Smooth muscle cell (in vitro differentiated cells): ENCODE data around the gene UBE2U. TPM values are rescaled to one million over a fixed set of nuclear protein-coding genes. Genes with fewer than 3 reads are reported as not detected.

Source experiments
- DNase-seq: peaks from one replicate; lab custom pipeline; 2025; ENCODE audit not compliant: unreplicated experiment; lab: John Stamatoyannopoulos, UW
- H2AFZ ChIP-seq: fragments of 200-600 bp; sonication (generic); 2 replicates; pipeline ENCODE4 v1.6.0; 2016; ENCODE audit warnings: antibody characterized with exemption, low read depth, mild to moderate bottlenecking
- H3F3A ChIP-seq: fragments of 200-600 bp; sonication (generic); 2 replicates; pipeline ENCODE4 v1.6.0; 2017; ENCODE audit warnings: antibody characterized with exemption, low read depth
- H3K27ac ChIP-seq: fragments of 200-600 bp; sonication (generic); 2 replicates; pipeline ENCODE4 v1.5.1; 2016; ENCODE audit warnings: low read depth, mild to moderate bottlenecking
- H3K27me3 ChIP-seq: fragments of 200-600 bp; sonication (generic); 2 replicates; pipeline ENCODE4 v1.6.1; 2016; ENCODE audit warnings: low read depth, mild to moderate bottlenecking
- H3K36me3 ChIP-seq: fragments of 200-600 bp; sonication (generic); 2 replicates; pipeline ENCODE4 v1.5.1; 2016; ENCODE audit warnings: low read depth
- H3K4me1 ChIP-seq: fragments of 200-600 bp; sonication (generic); 2 replicates; pipeline ENCODE4 v1.5.1; 2016; ENCODE audit warnings: low read depth
- H3K4me2 ChIP-seq: fragments of 200-600 bp; sonication (generic); 2 replicates; pipeline ENCODE4 v1.6.0; 2016; ENCODE audit warnings: mild to moderate bottlenecking
- H3K4me3 ChIP-seq: fragments of 200-600 bp; sonication (generic); 2 replicates; pipeline ENCODE4 v1.5.1; 2016; ENCODE audit warnings: mild to moderate bottlenecking
- H3K79me2 ChIP-seq: fragments of 200-600 bp; sonication (generic); 2 replicates; pipeline ENCODE4 v1.6.0; 2016; ENCODE audit warnings: low read depth, mild to moderate bottlenecking
- H3K9ac ChIP-seq: fragments of 200-600 bp; sonication (generic); 2 replicates; pipeline ENCODE4 v1.6.0; 2016; ENCODE audit warnings: low read depth
- H3K9me3 ChIP-seq: fragments of 200-600 bp; sonication (generic); replicated peaks from 2 replicates; pipeline ENCODE4 v1.5.1; 2016; ENCODE audit warnings: low read depth
- H4K20me1 ChIP-seq: fragments of 200-600 bp; sonication (generic); 2 replicates; pipeline ENCODE4 v1.6.0; 2016; ENCODE audit warnings: low read depth
- WGBS: methylation state at CpG from one replicate; pipeline ENCODE4 v1.1.7; 2016; ENCODE audit warnings: low lambda C conversion rate; 5-methylcytosine and 5-hydroxymethylcytosine counted together
- polyA plus RNA-seq: library from polyadenylated mRNA; unstranded; fragments of >200 nt; fragmentation: Nextera tagmentation; extraction: Ambion mirVana; gene quantifications from 2 replicates; pipeline ENCODE4 v1.2.1, GENCODE V29; 2016
- total RNA-seq: library from RNA; depleted of rRNA; stranded (reverse); fragments of >200 nt; gene quantifications from 2 replicates; pipeline ENCODE4 v1.2.3, GENCODE V29; 2014
- TF ChIP-seq, protein P1 (sequence below): fragments of 200-600 bp; sonication (generic); IDR thresholded peaks from 2 replicates; pipeline ENCODE4 v1.5.1; 2017; ENCODE audit warnings: borderline replicate concordance, mild to moderate bottlenecking, antibody characterized with exemption; ENCODE audit not compliant: insufficient read depth, poor library complexity, severe bottlenecking

Gene UBE2U
- total and polyA plus RNA-seq, 2 experiments from 2014 or later = not detected

DNA sequence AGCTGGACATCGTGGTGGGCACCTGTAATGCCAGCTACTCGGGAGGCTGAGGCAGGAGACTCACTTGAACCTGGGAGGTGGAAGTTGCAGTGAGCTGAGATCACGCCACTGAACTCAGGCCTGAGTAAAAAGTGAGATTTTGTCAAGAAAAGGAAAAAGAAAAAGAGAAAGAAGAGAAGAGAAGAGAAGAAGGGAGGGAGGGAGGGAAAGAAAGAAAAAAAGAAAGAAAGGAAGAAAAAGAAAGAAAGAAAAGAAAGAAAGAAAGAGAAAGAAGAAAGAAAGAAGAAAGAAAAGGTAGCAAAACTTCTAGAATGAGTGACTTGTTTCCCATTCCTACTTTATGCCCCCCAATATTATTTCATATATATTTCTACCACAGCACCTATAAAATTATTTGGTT lies 98.8 kb downstream of the UBE2U start:
- Histone ChIP-seq H3K4me1 (no peaks in the 10 kb centered on the region), H3K9ac (no peak overlapping the region), H3K27me3 (no peaks in the 10 kb centered on the region), H3K36me3 (no peaks in the 10 kb centered on the region), H3K27ac (no peak overlapping the region), H3F3A (peaks cover 4% of the 10 kb centered on the region), H3K9me3 (no peaks in the 10 kb centered on the region), H3K79me2 (no peaks in the 10 kb centered on the region), H2AFZ (no peak overlapping the region), H4K20me1 (no peaks in the 10 kb centered on the region), H3K4me2 (no peak overlapping the region), H3K4me3 (no peak overlapping the region)
- 83% methylated on average over 3 of the region's 3 CpGs for WGBS
- TF ChIP-seq, protein P1, sequence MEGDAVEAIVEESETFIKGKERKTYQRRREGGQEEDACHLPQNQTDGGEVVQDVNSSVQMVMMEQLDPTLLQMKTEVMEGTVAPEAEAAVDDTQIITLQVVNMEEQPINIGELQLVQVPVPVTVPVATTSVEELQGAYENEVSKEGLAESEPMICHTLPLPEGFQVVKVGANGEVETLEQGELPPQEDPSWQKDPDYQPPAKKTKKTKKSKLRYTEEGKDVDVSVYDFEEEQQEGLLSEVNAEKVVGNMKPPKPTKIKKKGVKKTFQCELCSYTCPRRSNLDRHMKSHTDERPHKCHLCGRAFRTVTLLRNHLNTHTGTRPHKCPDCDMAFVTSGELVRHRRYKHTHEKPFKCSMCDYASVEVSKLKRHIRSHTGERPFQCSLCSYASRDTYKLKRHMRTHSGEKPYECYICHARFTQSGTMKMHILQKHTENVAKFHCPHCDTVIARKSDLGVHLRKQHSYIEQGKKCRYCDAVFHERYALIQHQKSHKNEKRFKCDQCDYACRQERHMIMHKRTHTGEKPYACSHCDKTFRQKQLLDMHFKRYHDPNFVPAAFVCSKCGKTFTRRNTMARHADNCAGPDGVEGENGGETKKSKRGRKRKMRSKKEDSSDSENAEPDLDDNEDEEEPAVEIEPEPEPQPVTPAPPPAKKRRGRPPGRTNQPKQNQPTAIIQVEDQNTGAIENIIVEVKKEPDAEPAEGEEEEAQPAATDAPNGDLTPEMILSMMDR = no peak
- DNase-seq = no peak

DNA sequence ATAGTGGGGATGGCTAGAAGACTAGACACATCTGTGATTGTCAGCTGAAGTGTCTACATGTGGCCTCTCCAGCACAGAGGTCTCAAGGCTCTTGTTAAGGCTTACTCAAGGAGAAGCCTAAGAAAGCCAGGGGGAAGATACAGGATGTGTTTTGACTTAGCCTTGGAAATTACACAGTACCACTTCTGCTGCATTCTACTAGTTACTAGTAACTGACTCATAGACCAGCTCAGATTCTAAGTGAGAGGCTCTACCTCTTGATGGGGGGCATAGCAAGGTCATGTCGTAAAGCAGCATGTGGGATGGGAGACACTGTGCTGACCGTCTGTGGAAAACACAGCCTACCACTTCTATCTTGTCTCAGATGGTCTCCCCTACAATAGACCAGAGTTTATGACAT lies 99.5 kb downstream of the UBE2U start:
- H3K27ac ChIP-seq = no peak overlapping the region
- DNase-seq = no peak
- H3K4me3 ChIP-seq = no peak overlapping the region
- H3K4me1 ChIP-seq = no peaks in the 10 kb centered on the region
- H3K79me2 ChIP-seq = no peaks in the 10 kb centered on the region
- TF ChIP-seq, protein P1 = no peak
- no peaks in the 10 kb centered on the region for H3K36me3 ChIP-seq
- no peak overlapping the region for H3K4me2 ChIP-seq
- H4K20me1 ChIP-seq = no peaks in the 10 kb centered on the region
- peaks cover 4% of the 10 kb centered on the region for H3F3A ChIP-seq
- no peaks in the 10 kb centered on the region for H3K9me3 ChIP-seq
- WGBS = 11% methylated on average over 2 of the region's 2 CpGs
- no peak overlapping the region for H2AFZ ChIP-seq
- H3K27me3 ChIP-seq = no peaks in the 10 kb centered on the region
- H3K9ac ChIP-seq = no peak overlapping the region

- DNase-seq = no peak
- H2AFZ ChIP-seq = no peak overlapping the region
- H3K27ac ChIP-seq = no peak overlapping the region
- peaks cover 9% of the 10 kb centered on the region for H3F3A ChIP-seq
- H3K27me3 ChIP-seq = no peaks in the 10 kb centered on the region
- TF ChIP-seq, protein P1 = no peak
- H3K4me2 ChIP-seq = no peak overlapping the region
- H3K4me1 ChIP-seq = no peaks in the 10 kb centered on the region
- no peak overlapping the region for H3K9ac ChIP-seq
- no peaks in the 10 kb centered on the region for H3K79me2 ChIP-seq
- no peaks in the 10 kb centered on the region for H3K9me3 ChIP-seq
- no peak overlapping the region for H3K4me3 ChIP-seq
- H4K20me1 ChIP-seq = no peaks in the 10 kb centered on the region
- H3K36me3 ChIP-seq = no peaks in the 10 kb centered on the region
Observed at GRCh38 chr1:64304823-64305222, 101.4 kb downstream of the UBE2U start.

GRCh38 chr1:64308866-64309265 lies 105.4 kb downstream of the UBE2U start:
- H3K36me3 ChIP-seq = no peaks in the 10 kb centered on the region
- H3K27ac ChIP-seq = peak overlapping the region; percentile 38
- TF ChIP-seq, protein P1 = no peak
- H3K9me3 ChIP-seq = no peaks in the 10 kb centered on the region
- H3F3A ChIP-seq = peaks cover 5% of the 10 kb centered on the region
- 67% methylated on average over 6 of the region's 6 CpGs for WGBS
- no peak overlapping the region for H3K9ac ChIP-seq
- H3K4me1 ChIP-seq = no peaks in the 10 kb centered on the region
- H3K4me2 ChIP-seq = no peak overlapping the region
- peak overlapping the region; percentile 4 for H2AFZ ChIP-seq
- H4K20me1 ChIP-seq = no peaks in the 10 kb centered on the region
- H3K79me2 ChIP-seq = no peaks in the 10 kb centered on the region
- no peaks in the 10 kb centered on the region for H3K27me3 ChIP-seq
- H3K4me3 ChIP-seq = no peak overlapping the region
- DNase-seq = no peak
